Esophagus (tissue), 2 donors: ENCODE results near the gene GPA33. TPM values are rescaled to one million over a fixed set of nuclear protein-coding genes. Genes with fewer than 3 reads are reported as not detected.

Experiments
- H3K27ac ChIP-seq, 2 donors: one replicate each; pipeline ENCODE4 v1.5.1; 2013; ENCODE audit warnings: low read depth in 2 of 2, mild to moderate bottlenecking in 2 of 2, inconsistent platforms in 1 of 2, low read length in 1 of 2, moderate library complexity in 1 of 2
- H3K27me3 ChIP-seq, 2 donors: one replicate each; pipeline ENCODE4 v1.6.1; 2013; ENCODE audit warnings: low read length in 2 of 2, control low read depth in 1 of 2, mild to moderate bottlenecking in 1 of 2; ENCODE audit not compliant: insufficient read depth in 2 of 2, control insufficient read depth in 1 of 2
- H3K36me3 ChIP-seq, 2 donors: one replicate each; pipeline ENCODE4 v1.6.1; 2013; ENCODE audit warnings: low read length in 1 of 2; ENCODE audit not compliant: control insufficient read depth in 2 of 2, insufficient read depth in 2 of 2
- H3K4me1 ChIP-seq, 2 donors: one replicate each; pipeline ENCODE4 v1.6.1; 2013; ENCODE audit warnings: low read length in 1 of 2; ENCODE audit not compliant: control insufficient read depth in 2 of 2, insufficient read depth in 2 of 2
- H3K4me3 ChIP-seq, 2 donors: one replicate each; pipeline ENCODE4 v1.5.1; 2013; ENCODE audit warnings: low read length in 2 of 2, mild to moderate bottlenecking in 2 of 2, low read depth in 1 of 2, moderate library complexity in 1 of 2
- H3K9me3 ChIP-seq, 2 donors: one replicate each; pipeline ENCODE4 v1.6.1; 2013; ENCODE audit warnings: mild to moderate bottlenecking in 2 of 2, low read depth in 1 of 2, low read length in 1 of 2, moderate library complexity in 1 of 2; ENCODE audit not compliant: control insufficient read depth in 2 of 2, insufficient read depth in 1 of 2
- WGBS, 2 donors: extraction: QIAGEN DNeasy Blood & Tissue Kit; methylation state at CpG; one replicate each; pipeline ENCODE4 v1.1.7; 2013; 5-methylcytosine and 5-hydroxymethylcytosine counted together
- polyA plus RNA-seq, 2 donors: library from polyadenylated mRNA; stranded (reverse); fragments of 200-250 nt; gene quantifications; one replicate each; pipeline ENCODE4 v1.2.3, GENCODE V29; 2013
- donor health status: healthy with polysubstance abuse.
- donor health status: Bipolar disorder and iron deficiency.

The GPA33 gene
- polyA plus RNA-seq, 2 donors = 0.04 to 0.08 TPM

DNA sequence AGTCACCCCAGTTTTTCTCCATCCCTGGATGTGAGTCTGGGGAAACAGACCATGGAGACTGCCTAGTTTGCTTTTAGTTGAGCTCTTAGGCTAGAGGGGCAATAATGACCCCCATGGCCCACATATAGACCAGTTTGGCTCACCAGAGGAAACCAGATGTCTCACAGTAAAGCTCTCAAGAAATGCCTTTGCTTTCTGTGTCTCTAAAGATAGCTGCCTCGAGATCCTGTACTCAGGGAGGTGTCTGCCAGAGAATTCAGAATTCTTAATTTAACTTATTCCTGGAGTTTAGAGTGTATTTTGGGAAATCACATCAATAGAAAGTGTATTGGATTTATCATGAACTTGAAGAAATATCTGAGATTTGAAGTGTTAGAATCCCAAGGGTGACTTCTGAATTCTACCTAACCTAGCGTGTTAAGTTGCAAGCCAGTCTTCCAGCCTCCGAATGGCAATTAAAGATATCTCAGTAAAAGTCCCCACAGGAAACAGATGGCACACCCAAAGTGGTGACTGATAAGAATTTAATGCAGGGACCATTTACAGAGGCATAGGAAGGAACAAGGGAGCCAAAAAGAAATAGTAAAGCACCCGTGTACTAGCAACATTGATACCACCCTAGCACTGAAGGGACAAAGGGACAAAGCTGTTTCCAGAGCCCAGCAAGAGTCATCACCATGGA lies 40.8 kb upstream of the GPA33 start:
- Histone ChIP-seq H3K9me3 (no peaks in the 10 kb centered on the region), H3K27me3 (peaks cover 0 to 3% of the 10 kb centered on the region in 2 donors), H3K4me1 (peaks cover 0 to 2% of the 10 kb centered on the region in 2 donors), H3K4me3 (no peak overlapping the region), H3K36me3 (no peaks in the 10 kb centered on the region), H3K27ac (no peak overlapping the region)
- WGBS, 2 donors = 67 to 72% methylated on average over 4 of the region's 4 CpGs

DNA sequence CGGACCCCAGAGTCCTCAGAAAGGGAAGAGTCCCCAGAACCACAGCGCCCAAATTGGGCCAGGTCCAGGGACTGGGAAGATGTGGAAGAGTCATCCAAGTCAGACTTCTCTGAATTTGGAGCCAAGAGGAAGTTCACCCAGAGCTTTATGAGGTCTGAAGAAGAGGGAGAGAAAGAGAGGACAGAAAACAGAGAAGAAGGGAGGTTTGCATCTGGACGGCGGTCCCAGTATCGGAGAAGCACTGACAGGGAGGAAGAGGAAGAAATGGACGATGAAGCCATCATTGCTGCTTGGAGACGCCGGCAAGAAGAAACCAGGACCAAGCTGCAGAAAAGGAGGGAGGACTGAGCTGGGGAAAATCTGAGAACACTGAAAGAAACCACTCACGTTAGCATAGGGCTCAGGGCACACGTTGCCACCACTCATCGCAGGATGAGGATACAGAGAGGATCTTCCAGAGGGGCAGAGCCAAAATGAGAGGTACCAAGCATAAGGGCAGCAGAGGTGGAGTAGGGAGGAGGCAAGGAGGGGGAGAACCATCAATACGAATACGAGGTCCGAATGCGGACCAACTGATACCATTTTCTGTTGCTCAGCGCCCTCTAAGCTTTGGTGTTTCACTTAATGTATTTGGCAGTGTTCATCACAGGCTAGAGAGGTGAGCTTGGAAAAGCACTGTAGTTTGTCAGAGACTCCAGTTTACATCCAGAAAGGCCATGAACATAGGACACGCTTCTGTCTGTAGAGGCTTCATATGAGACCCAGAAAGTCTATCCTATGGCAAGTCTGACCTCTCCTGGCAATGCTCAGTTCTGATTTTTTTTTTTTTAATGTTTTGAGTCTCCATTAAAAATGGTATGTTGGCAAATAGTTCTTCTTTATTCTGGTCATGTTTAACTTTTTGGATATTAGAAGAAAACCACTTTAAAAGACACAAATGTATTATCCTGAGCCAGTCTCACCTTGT lies 38.4 kb upstream of the GPA33 start:
- H3K9me3 ChIP-seq = no peaks in the 10 kb centered on the region
- peaks cover 0 to 3% of the 10 kb centered on the region in 2 donors for H3K27me3 ChIP-seq
- 83% methylated on average over 17 of the region's 17 CpGs for WGBS, 2 donors
- no peak overlapping the region for H3K27ac ChIP-seq
- no peak overlapping the region for H3K4me3 ChIP-seq
- peaks cover 0 to 2% of the 10 kb centered on the region in 2 donors for H3K4me1 ChIP-seq
- H3K36me3 ChIP-seq = no peaks in the 10 kb centered on the region

DNA sequence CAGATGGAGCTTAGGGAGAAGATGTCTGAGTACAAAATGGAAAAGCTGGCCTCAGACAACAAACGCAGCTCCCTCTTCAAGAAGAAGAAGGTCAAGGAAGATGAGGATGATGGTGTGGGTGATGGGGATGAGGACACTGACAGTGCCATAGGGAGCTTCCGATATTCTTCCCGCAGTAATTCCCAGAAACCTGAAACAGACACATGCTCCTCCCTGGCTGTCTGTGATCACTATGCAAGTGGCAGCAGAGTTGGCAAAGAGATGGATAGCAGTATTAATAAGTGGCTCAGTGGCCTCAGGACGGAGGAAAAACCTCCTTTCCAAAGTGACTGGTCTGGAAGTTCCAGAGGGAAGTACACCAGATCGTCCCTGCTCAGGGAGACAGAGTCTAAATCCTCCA lies 37.5 kb upstream of the GPA33 start:
- no peaks in the 10 kb centered on the region for H3K9me3 ChIP-seq
- 80 to 82% methylated on average over 5 of the region's 5 CpGs for WGBS, 2 donors
- H3K27ac ChIP-seq = no peak overlapping the region
- H3K4me3 ChIP-seq = no peak overlapping the region
- peaks cover 0 to 3% of the 10 kb centered on the region in 2 donors for H3K27me3 ChIP-seq
- no peaks in the 10 kb centered on the region for H3K36me3 ChIP-seq
- peaks cover 0 to 2% of the 10 kb centered on the region in 2 donors for H3K4me1 ChIP-seq

DNA sequence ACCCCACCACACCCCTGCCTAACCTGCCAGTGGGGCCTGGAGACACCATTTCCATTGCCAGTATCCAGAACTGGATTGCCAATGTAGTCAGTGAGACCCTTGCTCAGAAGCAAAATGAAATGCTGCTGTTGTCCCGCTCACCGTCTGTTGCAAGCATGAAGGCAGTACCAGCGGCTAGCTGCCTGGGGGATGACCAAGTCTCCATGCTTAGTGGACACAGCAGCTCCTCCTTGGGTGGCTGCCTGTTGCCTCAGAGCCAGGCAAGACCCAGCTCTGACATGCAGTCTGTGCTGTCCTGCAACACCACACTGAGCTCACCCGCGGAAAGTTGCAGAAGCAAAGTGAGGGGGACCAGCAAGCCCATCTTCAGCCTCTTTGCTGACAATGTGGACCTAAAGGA lies 37.1 kb upstream of the GPA33 start:
- no peak overlapping the region for H3K27ac ChIP-seq
- no peak overlapping the region for H3K4me3 ChIP-seq
- H3K4me1 ChIP-seq = peaks cover 0 to 2% of the 10 kb centered on the region in 2 donors
- H3K36me3 ChIP-seq = no peaks in the 10 kb centered on the region
- H3K9me3 ChIP-seq = no peaks in the 10 kb centered on the region
- WGBS, 2 donors = 94 to 95% methylated on average over 5 of the region's 5 CpGs
- H3K27me3 ChIP-seq = peaks cover 0 to 3% of the 10 kb centered on the region in 2 donors

DNA sequence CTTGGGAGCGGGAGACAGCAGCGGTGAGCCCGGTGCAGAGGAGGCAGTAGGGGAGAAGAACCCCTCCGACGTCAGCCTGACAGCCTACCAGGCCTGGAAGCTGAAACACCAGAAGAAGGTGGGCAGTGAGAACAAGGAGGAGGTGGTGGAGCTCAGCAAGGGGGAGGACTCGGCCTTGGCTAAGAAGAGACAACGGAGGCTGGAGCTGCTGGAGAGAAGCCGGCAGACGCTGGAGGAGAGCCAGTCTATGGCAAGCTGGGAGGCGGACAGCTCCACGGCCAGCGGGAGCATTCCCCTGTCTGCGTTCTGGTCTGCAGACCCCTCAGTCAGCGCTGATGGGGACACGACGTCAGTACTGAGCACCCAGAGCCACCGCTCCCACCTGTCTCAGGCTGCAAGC lies 36.6 kb upstream of the GPA33 start:
- Histone ChIP-seq H3K36me3 (no peaks in the 10 kb centered on the region), H3K4me3 (no peak overlapping the region), H3K27me3 (peaks cover 0 to 3% of the 10 kb centered on the region in 2 donors), H3K27ac (no peak overlapping the region), H3K9me3 (no peaks in the 10 kb centered on the region), H3K4me1 (peaks cover 0 to 2% of the 10 kb centered on the region in 2 donors)
- 89 to 93% methylated on average over 17 of the region's 17 CpGs for WGBS, 2 donors

DNA sequence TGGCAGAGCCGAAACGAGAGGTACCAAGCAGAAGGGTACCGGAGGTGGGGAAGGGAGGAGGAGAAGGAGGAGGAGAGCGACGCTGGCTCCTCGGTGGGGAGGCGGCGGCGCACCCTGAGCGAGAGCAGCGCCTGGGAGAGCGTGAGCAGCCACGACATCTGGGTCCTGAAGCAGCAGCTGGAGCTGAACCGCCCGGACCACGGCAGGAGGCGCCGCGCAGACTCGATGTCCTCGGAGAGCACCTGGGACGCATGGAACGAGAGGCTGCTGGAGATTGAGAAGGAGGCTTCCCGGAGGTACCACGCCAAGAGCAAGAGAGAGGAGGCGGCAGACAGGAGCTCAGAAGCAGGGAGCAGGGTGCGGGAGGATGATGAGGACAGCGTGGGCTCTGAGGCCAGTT lies 36.1 kb upstream of the GPA33 start:
- H3K4me1 ChIP-seq = peaks cover 0 to 7% of the 10 kb centered on the region in 2 donors
- no peaks in the 10 kb centered on the region for H3K9me3 ChIP-seq
- H3K4me3 ChIP-seq = no peak overlapping the region
- peaks cover 0 to under 1% of the 10 kb centered on the region in 2 donors for H3K27me3 ChIP-seq
- WGBS, 2 donors = 91 to 94% methylated on average over 27 to 28 of the region's 28 CpGs
- no peaks in the 10 kb centered on the region for H3K36me3 ChIP-seq
- H3K27ac ChIP-seq = no peak overlapping the region

DNA sequence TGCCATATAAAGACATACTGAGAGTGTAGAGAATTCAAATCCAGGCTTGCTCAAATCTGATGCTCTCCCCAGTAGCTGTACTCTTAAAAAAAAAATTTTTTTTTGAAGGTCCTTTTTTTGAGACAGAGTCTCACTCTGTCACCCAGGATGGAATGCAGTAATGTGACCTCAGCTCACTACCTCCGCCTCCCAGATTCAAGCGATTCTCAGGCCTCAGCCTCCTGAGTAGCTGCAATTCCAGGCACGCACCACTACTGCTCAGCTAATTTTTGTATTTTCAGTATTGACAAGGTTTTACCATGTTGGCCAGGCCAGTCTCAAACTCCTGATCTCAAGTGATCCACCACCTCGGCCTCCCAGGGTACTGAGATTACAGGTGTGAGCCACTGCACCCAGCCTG lies 32.4 kb upstream of the GPA33 start:
- WGBS, 2 donors = 95 to 96% methylated on average over 4 of the region's 4 CpGs
- no peak overlapping the region for H3K4me3 ChIP-seq
- no peaks in the 10 kb centered on the region for H3K27me3 ChIP-seq
- no peak overlapping the region for H3K27ac ChIP-seq
- H3K36me3 ChIP-seq = no peaks in the 10 kb centered on the region
- H3K4me1 ChIP-seq = peaks cover 0 to 7% of the 10 kb centered on the region in 2 donors
- no peaks in the 10 kb centered on the region for H3K9me3 ChIP-seq

DNA sequence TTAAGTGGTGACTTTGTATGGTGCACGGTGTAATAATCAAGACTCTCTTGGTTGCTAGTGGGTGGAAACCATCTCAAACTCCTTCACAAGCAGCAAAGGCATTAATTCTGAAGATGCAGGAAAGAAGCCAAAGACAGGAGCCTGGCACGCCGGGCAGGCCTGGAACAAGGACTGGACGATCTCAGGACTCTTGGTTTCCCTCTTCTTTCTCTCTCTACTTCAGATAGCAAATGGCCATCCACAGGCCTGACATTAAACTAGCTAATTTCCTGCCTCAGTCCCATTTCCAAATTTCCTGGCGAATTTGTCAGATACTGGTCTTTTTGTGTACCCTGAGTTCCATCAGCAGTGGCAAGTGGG lies 31.9 kb upstream of the GPA33 start:
- no peak overlapping the region for H3K4me3 ChIP-seq
- H3K27ac ChIP-seq = no peak overlapping the region
- H3K4me1 ChIP-seq = peaks cover 0 to 7% of the 10 kb centered on the region in 2 donors
- WGBS, 2 donors = 65 to 70% methylated on average over 5 of the region's 5 CpGs
- no peaks in the 10 kb centered on the region for H3K36me3 ChIP-seq
- H3K9me3 ChIP-seq = no peaks in the 10 kb centered on the region
- H3K27me3 ChIP-seq = no peaks in the 10 kb centered on the region

DNA sequence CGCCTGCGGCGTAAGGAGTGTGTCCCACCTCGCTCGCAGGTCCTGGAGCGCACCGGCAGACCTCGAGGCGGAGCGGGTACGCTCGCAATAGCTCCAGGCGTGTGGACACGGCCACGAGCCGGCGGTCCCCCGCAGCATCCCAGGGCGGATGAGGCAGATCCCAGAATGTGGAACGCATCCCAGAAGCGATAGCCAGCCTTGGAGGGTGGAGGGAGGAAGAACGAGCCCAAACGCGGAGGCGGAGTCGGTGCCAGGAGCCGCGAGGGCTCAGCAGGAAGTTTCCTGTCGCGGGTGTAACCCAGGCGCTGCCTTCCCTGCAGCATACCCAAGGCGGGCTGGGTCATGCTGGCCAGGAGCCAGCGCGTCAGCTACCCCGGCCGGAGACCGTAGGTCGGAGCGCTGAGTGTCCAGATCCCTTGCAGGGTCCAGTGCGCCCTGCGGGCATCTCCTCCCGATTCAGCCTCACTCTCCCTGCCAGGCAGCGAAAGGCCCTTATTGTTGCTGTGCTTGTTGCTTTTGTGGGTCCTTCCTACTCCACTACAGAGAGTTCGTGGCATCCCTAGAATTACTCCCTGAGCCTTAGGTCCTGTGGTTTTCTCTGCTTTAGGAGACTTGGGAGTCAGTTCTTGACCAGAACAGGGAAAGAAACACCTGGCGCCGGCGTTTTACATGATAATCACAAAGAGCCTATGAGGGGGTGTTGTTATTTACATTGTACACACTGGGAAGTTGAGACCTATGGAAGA lies 31.4 kb upstream of the GPA33 start:
- Histone ChIP-seq H3K27ac (no peak overlapping the region), H3K36me3 (no peaks in the 10 kb centered on the region), H3K9me3 (no peaks in the 10 kb centered on the region), H3K27me3 (no peaks in the 10 kb centered on the region), H3K4me1 (peaks cover 0 to 7% of the 10 kb centered on the region in 2 donors), H3K4me3 (peak overlapping the region; percentile 46 to 53)
- 9 to 10% methylated on average over 47 of the region's 47 CpGs for WGBS, 2 donors
